ENCODE measurements around the gene TCTN1.

Gene TCTN1

GRCh38 chr12:110686294-110686903, 72.5 kb downstream of the TCTN1 start:
- peaks cover 7% of the 10 kb centered on the region for H3K4me1 ChIP-seq (ENCODE audit: control insufficient read depth, insufficient read depth, low read length)
- no peak for DNase-seq (ENCODE audit: low read depth)
- no peak overlapping the region for H3K4me3 ChIP-seq (ENCODE audit: low read length)
- no peak overlapping the region for H3K9ac ChIP-seq (ENCODE audit: low read length)
- no peaks in the 10 kb centered on the region for H3K36me3 ChIP-seq (ENCODE audit: control insufficient read depth, insufficient read depth, low read length, severe bottlenecking)
- peaks cover 3% of the 10 kb centered on the region for H3K9me3 ChIP-seq (ENCODE audit: control insufficient read depth, low read length)
- H3K27me3 ChIP-seq (replicated peaks; ENCODE audit: control insufficient read depth, insufficient read depth, low read length), result peaks cover 22% of the 10 kb centered on the region

- Histone ChIP-seq H3K4me1 (ENCODE audit: control insufficient read depth, insufficient read depth, low read length) (peaks cover 7% of the 10 kb centered on the region), H3K36me3 (ENCODE audit: control insufficient read depth, insufficient read depth, low read length, severe bottlenecking) (no peaks in the 10 kb centered on the region), H3K27me3 (replicated peaks; ENCODE audit: control insufficient read depth, insufficient read depth, low read length) (peaks cover 22% of the 10 kb centered on the region), H3K9me3 (ENCODE audit: control insufficient read depth, low read length) (peaks cover 3% of the 10 kb centered on the region), H3K4me3 (ENCODE audit: low read length) (no peak overlapping the region), H3K9ac (ENCODE audit: low read length) (no peak overlapping the region)
- no peak for DNase-seq (ENCODE audit: low read depth)
Measured at GRCh38 chr12:110687396-110688169, 73.7 kb downstream of the TCTN1 start.

GRCh38 chr12:110688446-110689280, 74.7 kb downstream of the TCTN1 start, which contains the start of gene HVCN1:
Gene HVCN1 (minus strand): TSS chr12:110689115. CDS start chr12:110683245, 5,870 bp downstream.
- Histone ChIP-seq H3K9ac (ENCODE audit: low read length) (peak within 1 kb of the TSS; percentile 58), H3K4me3 (ENCODE audit: low read length) (peak within 1 kb of the TSS; percentile 71), H3K4me1 (ENCODE audit: control insufficient read depth, insufficient read depth, low read length) (peaks cover 7% of the 10 kb centered on the region), H3K27me3 (replicated peaks; ENCODE audit: control insufficient read depth, insufficient read depth, low read length) (peaks cover 22% of the 10 kb centered on the region), H3K9me3 (ENCODE audit: control insufficient read depth, low read length) (peaks cover 3% of the 10 kb centered on the region), H3K36me3 (ENCODE audit: control insufficient read depth, insufficient read depth, low read length, severe bottlenecking) (no peaks in the 10 kb centered on the region)
- DNase-seq (ENCODE audit: low read depth), result peak; percentile 47

- peaks cover 22% of the 10 kb centered on the region for H3K27me3 ChIP-seq (replicated peaks; ENCODE audit: control insufficient read depth, insufficient read depth, low read length)
- DNase-seq (ENCODE audit: low read depth), result peak; percentile 37
Measured at GRCh38 chr12:110689281-110690126, 75.6 kb downstream of the TCTN1 start.

GRCh38 chr12:110690127-110690430, 76.2 kb downstream of the TCTN1 start:
- no peak overlapping the region for H3K4me3 ChIP-seq (ENCODE audit: low read length)
- H3K4me1 ChIP-seq (ENCODE audit: control insufficient read depth, insufficient read depth, low read length), result peaks cover 7% of the 10 kb centered on the region
- H3K9me3 ChIP-seq (ENCODE audit: control insufficient read depth, low read length), result no peaks in the 10 kb centered on the region
- H3K27me3 ChIP-seq (replicated peaks; ENCODE audit: control insufficient read depth, insufficient read depth, low read length), result peaks cover 22% of the 10 kb centered on the region
- H3K9ac ChIP-seq (ENCODE audit: low read length), result no peak overlapping the region
- no peak for DNase-seq (ENCODE audit: low read depth)
- H3K36me3 ChIP-seq (ENCODE audit: control insufficient read depth, insufficient read depth, low read length, severe bottlenecking), result no peaks in the 10 kb centered on the region

More at GRCh38 chr12:110689281-110690126, 75.6 kb downstream of the TCTN1 start:
- H3K36me3 ChIP-seq (ENCODE audit: control insufficient read depth, insufficient read depth, low read length, severe bottlenecking), result no peaks in the 10 kb centered on the region
- peaks cover under 1% of the 10 kb centered on the region for H3K9me3 ChIP-seq (ENCODE audit: control insufficient read depth, low read length)
- H3K4me3 ChIP-seq (ENCODE audit: low read length), result peak overlapping the region; percentile 71
- peaks cover 7% of the 10 kb centered on the region for H3K4me1 ChIP-seq (ENCODE audit: control insufficient read depth, insufficient read depth, low read length)
- peak overlapping the region; percentile 51 for H3K9ac ChIP-seq (ENCODE audit: low read length)

- no peak overlapping the region for H3K9ac ChIP-seq (ENCODE audit: low read length)
- no peaks in the 10 kb centered on the region for H3K36me3 ChIP-seq (ENCODE audit: control insufficient read depth, insufficient read depth, low read length, severe bottlenecking)
- H3K27me3 ChIP-seq (replicated peaks; ENCODE audit: control insufficient read depth, insufficient read depth, low read length), result no peaks in the 10 kb centered on the region
- no peak overlapping the region for H3K4me3 ChIP-seq (ENCODE audit: low read length)
- H3K9me3 ChIP-seq (ENCODE audit: control insufficient read depth, low read length), result no peaks in the 10 kb centered on the region
- DNase-seq (ENCODE audit: low read depth), result no peak
- peaks cover 12% of the 10 kb centered on the region for H3K4me1 ChIP-seq (ENCODE audit: control insufficient read depth, insufficient read depth, low read length)
Measured at GRCh38 chr12:110693731-110694130, 79.8 kb downstream of the TCTN1 start.

- no peak for DNase-seq (ENCODE audit: low read depth)
- H3K9me3 ChIP-seq (ENCODE audit: control insufficient read depth, low read length), result no peaks in the 10 kb centered on the region
- H3K9ac ChIP-seq (ENCODE audit: low read length), result no peak overlapping the region
Measured at GRCh38 chr12:110694330-110694901, 80.5 kb downstream of the TCTN1 start.

GRCh38 chr12:110696283-110696682, 82.4 kb downstream of the TCTN1 start:
- Histone ChIP-seq H3K36me3 (ENCODE audit: control insufficient read depth, insufficient read depth, low read length, severe bottlenecking) (no peaks in the 10 kb centered on the region), H3K9me3 (ENCODE audit: control insufficient read depth, low read length) (no peaks in the 10 kb centered on the region), H3K4me3 (ENCODE audit: low read length) (no peak overlapping the region), H3K4me1 (ENCODE audit: control insufficient read depth, insufficient read depth, low read length) (peaks cover 16% of the 10 kb centered on the region), H3K9ac (ENCODE audit: low read length) (no peak overlapping the region), H3K27me3 (replicated peaks; ENCODE audit: control insufficient read depth, insufficient read depth, low read length) (no peaks in the 10 kb centered on the region)
- no peak for DNase-seq (ENCODE audit: low read depth)

More at GRCh38 chr12:110694330-110694901, 80.5 kb downstream of the TCTN1 start:
- Histone ChIP-seq H3K4me3 (ENCODE audit: low read length) (no peak overlapping the region), H3K36me3 (ENCODE audit: control insufficient read depth, insufficient read depth, low read length, severe bottlenecking) (no peaks in the 10 kb centered on the region), H3K27me3 (replicated peaks; ENCODE audit: control insufficient read depth, insufficient read depth, low read length) (no peaks in the 10 kb centered on the region), H3K4me1 (ENCODE audit: control insufficient read depth, insufficient read depth, low read length) (peaks cover 16% of the 10 kb centered on the region)

- DNase-seq (ENCODE audit: low read depth), result no peak
- Histone ChIP-seq H3K9ac (ENCODE audit: low read length) (no peak overlapping the region), H3K27me3 (replicated peaks; ENCODE audit: control insufficient read depth, insufficient read depth, low read length) (no peaks in the 10 kb centered on the region), H3K4me3 (ENCODE audit: low read length) (no peak overlapping the region), H3K36me3 (ENCODE audit: control insufficient read depth, insufficient read depth, low read length, severe bottlenecking) (no peaks in the 10 kb centered on the region), H3K9me3 (ENCODE audit: control insufficient read depth, low read length) (no peaks in the 10 kb centered on the region), H3K4me1 (ENCODE audit: control insufficient read depth, insufficient read depth, low read length) (peaks cover 16% of the 10 kb centered on the region)
Measured at GRCh38 chr12:110697236-110697635, 83.3 kb downstream of the TCTN1 start.

GRCh38 chr12:110698171-110698902, 84.4 kb downstream of the TCTN1 start:
- peak overlapping the region; percentile 45 for H3K9ac ChIP-seq (ENCODE audit: low read length)
- H3K36me3 ChIP-seq (ENCODE audit: control insufficient read depth, insufficient read depth, low read length, severe bottlenecking), result no peaks in the 10 kb centered on the region
- peaks cover 16% of the 10 kb centered on the region for H3K4me1 ChIP-seq (ENCODE audit: control insufficient read depth, insufficient read depth, low read length)
- DNase-seq (ENCODE audit: low read depth), result peak; percentile 26
- H3K27me3 ChIP-seq (replicated peaks; ENCODE audit: control insufficient read depth, insufficient read depth, low read length), result no peaks in the 10 kb centered on the region
- peak overlapping the region; percentile 61 for H3K4me3 ChIP-seq (ENCODE audit: low read length)
- no peaks in the 10 kb centered on the region for H3K9me3 ChIP-seq (ENCODE audit: control insufficient read depth, low read length)

Measured in adipocyte (in vitro differentiated cells).